Measurements from ENCODE around the gene GJC2. TPM values are rescaled to one million over a fixed set of nuclear protein-coding genes. Genes with fewer than 3 reads are reported as not detected.

The GJC2 gene
- total RNA-seq, 3 donors from 2014 or later, result 0.49 to 0.79 (median 0.53) TPM

DNA sequence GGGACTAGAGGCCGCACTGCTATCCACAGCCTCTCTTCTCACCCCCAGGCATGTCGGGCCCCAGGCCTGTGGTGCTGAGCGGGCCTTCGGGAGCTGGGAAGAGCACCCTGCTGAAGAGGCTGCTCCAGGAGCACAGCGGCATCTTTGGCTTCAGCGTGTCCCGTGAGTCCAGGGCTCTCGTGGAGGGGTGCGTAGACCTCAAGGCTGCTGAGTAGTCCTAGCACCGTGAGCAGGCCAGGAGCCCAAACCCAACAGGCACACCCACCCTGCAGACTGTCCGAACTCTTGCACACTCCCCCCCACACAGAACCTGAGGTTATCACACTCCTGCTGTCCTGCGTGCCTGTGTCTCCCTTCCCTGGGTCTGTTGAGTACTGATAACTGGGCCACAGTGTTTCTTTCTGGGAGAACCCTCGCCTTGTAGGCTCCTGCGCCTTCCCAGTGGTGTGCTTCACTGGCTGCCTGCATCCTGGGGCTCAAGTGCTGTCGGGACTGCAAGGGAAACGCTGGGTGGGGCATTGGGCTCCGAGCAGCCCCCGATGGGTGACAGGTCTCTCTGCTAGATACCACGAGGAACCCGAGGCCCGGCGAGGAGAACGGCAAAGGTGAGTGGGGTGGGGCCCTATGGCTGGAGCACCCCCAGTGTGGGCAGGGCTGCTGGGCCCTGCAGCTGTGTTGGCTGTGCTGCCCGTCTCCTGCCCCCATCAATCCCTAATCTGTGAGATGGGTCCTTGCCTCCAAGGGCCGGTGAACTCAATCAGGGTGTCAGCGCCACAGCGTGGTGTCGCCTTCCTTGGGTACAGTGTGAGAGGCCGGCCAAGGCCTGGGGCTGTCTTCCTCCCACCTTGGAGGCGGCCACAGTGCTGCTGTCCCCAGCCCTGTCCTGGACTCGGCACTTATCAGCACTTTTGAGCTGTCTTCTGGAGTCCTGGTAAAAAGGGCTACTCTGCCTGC lies 4.0 kb upstream of the GJC2 start:
- H3K27me3 Mint-ChIP-seq (ENCODE audit: low read depth), result no peaks in the 10 kb centered on the region
- DNase-seq (no peak), ATAC-seq (no peak)
- H3K9me3 Mint-ChIP-seq, result no peaks in the 10 kb centered on the region
- H3K4me1 Mint-ChIP-seq (ENCODE audit: low read depth), result peaks cover 36% of the 10 kb centered on the region
- H3K4me3 Mint-ChIP-seq, result no peak overlapping the region
- H3K36me3 Mint-ChIP-seq (ENCODE audit: insufficient read depth), result no peaks in the 10 kb centered on the region

DNA sequence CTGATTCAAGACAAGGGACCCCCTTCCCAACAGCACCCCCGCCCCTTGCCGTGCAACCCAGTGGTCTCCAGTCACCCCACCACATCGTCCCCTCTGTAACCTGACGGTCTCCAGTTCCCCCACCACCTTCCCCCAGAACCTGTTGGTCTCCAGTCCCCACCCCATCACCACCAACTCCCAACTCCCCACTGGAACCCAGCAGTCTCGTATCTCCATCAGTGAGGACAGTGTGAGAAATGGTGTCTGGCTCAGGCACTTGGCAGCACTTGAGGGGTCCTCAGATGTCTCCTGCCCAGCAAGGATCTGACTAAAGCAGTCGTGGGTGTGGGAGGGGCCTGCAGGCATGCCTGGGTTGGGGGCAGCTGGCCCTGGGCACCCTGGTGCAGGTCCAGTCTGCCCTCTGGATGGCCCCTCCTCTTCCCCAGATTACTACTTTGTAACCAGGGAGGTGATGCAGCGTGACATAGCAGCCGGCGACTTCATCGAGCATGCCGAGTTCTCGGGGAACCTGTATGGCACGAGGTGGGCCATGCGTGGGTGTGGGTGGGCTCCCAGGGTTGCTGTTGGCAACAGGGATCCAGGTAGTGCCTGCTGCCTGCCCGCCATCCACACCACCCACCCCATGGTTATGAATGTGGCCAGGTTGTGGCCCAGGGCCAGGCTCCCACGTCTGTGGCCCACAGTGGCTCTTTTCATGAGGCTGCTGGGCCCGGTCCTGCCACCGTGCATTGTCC lies 3.1 kb upstream of the GJC2 start:
- ATAC-seq, result no peak
- Mint-ChIP-seq H3K4me3 (no peak overlapping the region), H3K27me3 (ENCODE audit: low read depth) (no peaks in the 10 kb centered on the region), H3K4me1 (ENCODE audit: low read depth) (peaks cover 30% of the 10 kb centered on the region), H3K9me3 (no peaks in the 10 kb centered on the region), H3K36me3 (ENCODE audit: insufficient read depth) (no peaks in the 10 kb centered on the region)
- DNase-seq, result no peak

DNA sequence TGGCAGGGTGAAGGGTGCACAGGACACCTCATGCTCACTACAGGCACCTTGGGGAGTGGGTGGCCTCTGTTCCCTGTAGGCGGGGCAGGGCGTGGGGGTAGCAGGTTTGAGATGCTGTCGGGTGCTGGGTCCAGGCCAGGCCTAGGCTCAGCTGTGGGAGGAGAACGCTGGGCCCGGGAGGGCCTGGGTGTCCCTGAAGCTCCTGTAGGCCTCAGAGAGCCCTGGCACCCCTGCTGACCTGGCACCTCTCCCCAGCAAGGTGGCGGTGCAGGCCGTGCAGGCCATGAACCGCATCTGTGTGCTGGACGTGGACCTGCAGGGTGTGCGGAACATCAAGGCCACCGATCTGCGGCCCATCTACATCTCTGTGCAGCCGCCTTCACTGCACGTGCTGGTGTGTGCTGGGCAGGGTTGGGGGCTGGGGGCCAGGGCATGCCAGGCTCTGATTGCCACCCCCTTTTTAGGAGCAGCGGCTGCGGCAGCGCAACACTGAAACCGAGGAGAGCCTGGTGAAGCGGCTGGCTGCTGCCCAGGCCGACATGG lies 2.5 kb upstream of the GJC2 start:
- no peak overlapping the region for H3K4me3 Mint-ChIP-seq
- no peak for DNase-seq
- no peaks in the 10 kb centered on the region for H3K36me3 Mint-ChIP-seq (ENCODE audit: insufficient read depth)
- no peak for ATAC-seq
- H3K4me1 Mint-ChIP-seq (ENCODE audit: low read depth), result peaks cover 23% of the 10 kb centered on the region
- no peaks in the 10 kb centered on the region for H3K27me3 Mint-ChIP-seq (ENCODE audit: low read depth)
- no peaks in the 10 kb centered on the region for H3K9me3 Mint-ChIP-seq

DNA sequence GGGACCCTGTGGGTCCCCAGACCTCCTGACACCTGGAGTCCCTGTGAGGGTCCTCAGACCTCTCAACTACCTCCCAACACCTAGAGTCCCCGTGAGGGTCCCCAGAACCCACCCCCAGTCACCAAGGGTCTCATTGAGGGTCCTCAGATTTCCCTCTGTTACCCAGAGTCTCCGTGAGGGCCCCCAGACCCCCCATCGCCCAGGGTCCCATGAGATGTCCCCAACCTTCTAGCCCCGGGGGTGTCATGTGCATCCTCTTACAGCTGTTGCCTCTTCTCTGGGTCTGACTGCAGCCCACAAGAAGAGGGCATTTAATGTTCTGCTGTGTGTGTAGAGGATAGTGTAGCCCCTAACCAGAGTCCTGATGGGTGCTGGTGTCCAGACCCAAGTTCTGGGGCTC lies 2.0 kb upstream of the GJC2 start:
- no peaks in the 10 kb centered on the region for H3K27me3 Mint-ChIP-seq (ENCODE audit: low read depth)
- no peak overlapping the region for H3K4me3 Mint-ChIP-seq
- peaks cover 18% of the 10 kb centered on the region for H3K4me1 Mint-ChIP-seq (ENCODE audit: low read depth)
- ATAC-seq (no peak), DNase-seq (no peak)
- no peaks in the 10 kb centered on the region for H3K9me3 Mint-ChIP-seq
- H3K36me3 Mint-ChIP-seq (ENCODE audit: insufficient read depth), result no peaks in the 10 kb centered on the region

DNA sequence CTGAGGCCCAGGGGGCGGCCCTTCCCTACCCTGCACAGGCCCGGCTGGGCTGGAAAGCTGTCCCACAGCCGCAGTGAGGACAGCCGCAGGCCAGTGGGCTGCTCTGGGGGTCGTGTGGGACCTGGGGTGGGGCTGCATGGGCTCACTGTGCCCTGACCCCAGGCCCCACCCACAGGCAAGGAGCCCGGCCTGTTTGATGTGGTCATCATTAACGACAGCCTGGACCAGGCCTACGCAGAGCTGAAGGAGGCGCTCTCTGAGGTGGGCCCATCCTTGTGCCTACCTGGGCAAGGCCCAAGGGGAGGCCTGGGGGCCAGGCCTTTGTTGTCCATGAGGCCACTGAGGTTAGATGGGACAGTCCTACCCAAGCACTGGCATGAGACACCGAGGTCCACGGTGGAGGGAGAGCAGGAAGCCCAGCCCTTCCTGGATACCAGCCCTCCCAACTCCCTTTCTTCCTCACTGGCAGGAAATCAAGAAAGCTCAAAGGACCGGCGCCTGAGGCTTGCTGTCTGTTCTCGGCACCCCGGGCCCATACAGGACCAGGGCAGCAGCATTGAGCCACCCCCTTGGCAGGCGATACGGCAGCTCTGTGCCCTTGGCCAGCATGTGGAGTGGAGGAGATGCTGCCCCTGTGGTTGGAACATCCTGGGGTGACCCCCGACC lies 1.4 kb upstream of the GJC2 start:
- Mint-ChIP-seq H3K4me3 (no peak overlapping the region), H3K9me3 (no peaks in the 10 kb centered on the region), H3K4me1 (ENCODE audit: low read depth) (peaks cover 12% of the 10 kb centered on the region), H3K36me3 (ENCODE audit: insufficient read depth) (no peaks in the 10 kb centered on the region), H3K27me3 (ENCODE audit: low read depth) (no peaks in the 10 kb centered on the region)
- no peak for ATAC-seq
- no peak for DNase-seq

DNA sequence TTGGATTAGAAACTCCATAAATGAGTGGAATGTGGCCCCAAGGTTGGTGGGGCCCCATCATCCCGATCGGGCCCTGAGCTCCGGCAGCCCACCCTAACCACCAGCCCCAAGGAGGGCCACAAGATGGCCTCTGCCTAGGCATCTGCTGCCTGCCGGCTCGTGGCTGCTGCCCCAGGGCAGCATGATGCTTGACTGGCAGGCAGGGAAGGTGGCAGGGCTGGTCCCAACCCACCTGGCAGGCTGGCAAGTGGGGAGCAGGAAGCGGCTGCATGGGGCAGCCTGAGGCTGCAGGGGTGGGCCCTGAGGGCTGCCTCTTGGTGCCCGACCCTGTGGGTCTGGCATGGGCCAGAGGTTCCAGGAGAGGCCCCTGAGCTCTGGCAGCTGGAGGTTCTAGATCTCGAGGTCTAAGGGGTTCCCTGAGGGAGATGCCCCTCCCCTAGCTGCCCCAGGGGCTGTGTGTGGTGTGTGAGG lies 760 bp upstream of the GJC2 start:
- DNase-seq (no peak), ATAC-seq (no peak)
- Mint-ChIP-seq H3K36me3 (ENCODE audit: insufficient read depth) (no peaks in the 10 kb centered on the region), H3K4me3 (no peak overlapping the region), H3K4me1 (ENCODE audit: low read depth) (peaks cover 6% of the 10 kb centered on the region), H3K9me3 (no peaks in the 10 kb centered on the region), H3K27me3 (ENCODE audit: low read depth) (no peaks in the 10 kb centered on the region)

DNA sequence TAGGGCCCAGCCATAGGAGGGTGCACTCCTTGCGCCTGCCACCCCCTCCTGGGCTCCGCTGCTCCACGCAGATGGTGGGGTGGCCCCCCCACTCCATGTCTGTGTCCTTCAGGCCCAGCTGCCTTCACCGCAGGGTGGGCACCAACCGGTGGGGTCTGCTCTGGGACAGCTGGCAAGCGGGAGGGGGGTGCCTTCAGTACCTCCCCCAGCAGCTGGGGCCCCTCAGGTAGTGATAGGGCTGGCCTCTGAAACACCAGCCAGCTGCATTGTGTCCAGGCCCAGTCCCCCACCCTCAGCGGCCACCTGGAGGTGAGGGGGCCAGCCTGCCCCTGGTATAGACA lies 360 bp downstream of the GJC2 start:
- no peak overlapping the region for H3K4me3 Mint-ChIP-seq
- peaks cover 6% of the 10 kb centered on the region for H3K4me1 Mint-ChIP-seq (ENCODE audit: low read depth)
- no peak for ATAC-seq
- H3K9me3 Mint-ChIP-seq, result no peaks in the 10 kb centered on the region
- no peak for DNase-seq
- H3K36me3 Mint-ChIP-seq (ENCODE audit: insufficient read depth), result no peaks in the 10 kb centered on the region
- H3K27me3 Mint-ChIP-seq (ENCODE audit: low read depth), result no peaks in the 10 kb centered on the region

DNA sequence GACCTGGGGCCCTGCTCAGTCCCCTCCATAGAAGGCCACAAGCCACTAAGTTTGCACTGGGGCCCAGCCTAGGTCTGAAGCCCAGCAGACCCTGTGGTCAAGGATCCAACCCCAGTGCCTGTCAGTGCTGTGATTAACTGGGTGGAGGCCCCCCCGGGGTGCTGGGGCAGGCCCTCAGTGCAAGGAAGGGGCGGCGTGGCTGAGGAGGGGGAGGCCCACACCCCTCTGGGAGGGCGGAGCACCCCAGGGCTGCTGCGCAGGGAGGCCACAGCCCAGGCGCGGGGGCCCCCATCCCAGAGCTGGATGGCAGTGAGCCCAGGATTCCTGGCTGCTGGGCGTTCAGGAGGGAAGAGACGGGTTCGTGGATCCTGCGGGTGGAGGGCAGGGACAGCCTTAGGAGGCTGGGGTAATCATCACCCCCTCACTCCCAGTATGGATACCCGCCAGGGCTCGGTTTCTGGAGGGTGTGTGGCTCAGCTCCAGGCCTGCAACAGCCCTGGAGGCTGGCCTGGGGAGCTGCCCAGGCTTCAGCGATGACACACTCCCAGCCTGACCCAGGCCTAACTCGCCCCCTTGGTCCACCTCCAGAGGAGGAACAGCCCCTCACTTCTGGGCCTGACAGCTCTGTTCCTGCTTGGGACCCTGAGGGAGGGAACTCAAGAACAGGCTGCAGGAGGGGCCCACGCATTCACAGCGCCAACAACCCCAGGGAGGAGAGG lies 890 bp downstream of the GJC2 start:
- Mint-ChIP-seq H3K4me3 (no peak overlapping the region), H3K4me1 (ENCODE audit: low read depth) (peaks cover 7% of the 10 kb centered on the region)

DNA sequence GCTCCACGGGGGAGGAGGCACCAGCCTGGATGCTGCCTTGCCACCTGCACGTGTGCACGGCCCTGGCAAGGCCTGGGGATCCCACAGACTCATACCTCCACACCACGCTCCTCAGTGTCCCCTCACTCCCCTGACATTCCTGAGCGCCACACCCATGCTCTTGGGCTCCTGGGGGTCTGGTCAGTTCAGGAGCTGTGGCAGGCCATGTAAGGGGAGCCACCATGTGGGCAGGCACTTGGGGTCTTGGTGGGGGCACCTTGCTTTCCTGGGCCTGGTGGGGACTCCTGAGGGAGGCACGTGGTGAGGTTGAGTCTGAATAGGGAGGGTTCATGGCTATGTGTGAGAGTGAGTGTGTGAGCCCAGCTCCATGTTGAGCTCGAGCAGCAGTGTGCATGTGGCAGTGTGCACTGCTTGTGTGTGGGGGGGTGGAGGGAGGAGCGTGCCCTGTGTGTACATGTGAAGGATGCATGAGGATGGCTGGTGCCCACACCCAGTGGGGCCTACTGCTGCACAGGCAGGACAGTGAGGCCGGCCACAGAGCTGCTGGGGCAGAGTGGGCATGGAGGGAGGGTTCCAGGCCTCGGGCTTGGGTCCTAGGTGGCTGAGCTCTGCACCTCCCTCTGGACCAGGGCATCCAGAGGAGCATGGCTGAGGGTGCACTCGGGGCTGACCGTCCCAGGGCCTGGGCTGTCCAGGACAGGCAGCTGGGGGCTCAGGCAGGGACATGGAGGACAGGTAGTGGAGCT lies 1.6 kb downstream of the GJC2 start:
- Mint-ChIP-seq H3K4me3 (no peak overlapping the region), H3K4me1 (ENCODE audit: low read depth) (peaks cover 7% of the 10 kb centered on the region)
- no peak for DNase-seq

More for the DNA sequence above, 890 bp downstream of the GJC2 start:
- Mint-ChIP-seq H3K9me3 (no peaks in the 10 kb centered on the region), H3K36me3 (ENCODE audit: insufficient read depth) (no peaks in the 10 kb centered on the region), H3K27me3 (ENCODE audit: low read depth) (no peaks in the 10 kb centered on the region)
- DNase-seq (no peak), ATAC-seq (no peak)

DNA sequence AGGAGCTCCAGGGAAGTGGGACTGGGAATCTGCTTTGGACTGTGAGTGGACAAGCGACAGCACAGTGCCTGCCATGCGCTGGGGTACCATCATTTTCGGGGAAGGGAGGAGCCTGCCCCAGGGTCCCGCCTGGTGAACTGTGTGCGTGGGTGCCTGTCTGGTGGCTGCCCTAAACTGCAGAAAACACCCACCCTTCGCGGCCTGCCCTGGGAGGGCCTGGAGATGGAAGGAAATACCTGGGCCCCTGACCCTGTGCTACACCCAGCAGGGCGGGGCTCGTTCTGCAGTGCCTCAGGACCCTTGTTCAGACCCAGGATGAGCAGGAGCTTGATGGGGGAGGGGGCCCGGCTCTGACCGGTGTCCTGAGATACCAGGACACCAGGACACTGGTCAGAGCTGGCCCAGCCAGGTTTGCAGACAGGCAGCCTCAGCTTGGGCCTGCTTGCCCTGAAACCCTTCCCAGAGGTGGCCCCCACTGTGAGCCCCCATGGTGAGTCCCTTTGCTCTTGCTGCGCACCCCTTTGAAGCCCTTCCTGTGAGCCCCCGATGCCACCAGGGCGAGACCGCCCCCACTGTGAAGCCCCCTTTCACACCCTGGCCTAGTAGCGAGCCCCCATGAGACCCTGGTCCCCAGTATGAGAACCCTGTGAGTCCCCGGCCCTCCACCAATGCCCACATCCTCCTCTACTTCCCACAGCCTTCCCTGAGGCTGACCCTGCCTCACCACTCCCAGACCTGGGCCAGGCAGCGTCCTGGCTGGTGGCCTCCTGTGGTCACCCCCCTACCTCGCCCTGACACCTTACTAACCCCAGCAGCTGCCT lies 2.6 kb downstream of the GJC2 start:
- peaks cover 10% of the 10 kb centered on the region for H3K4me1 Mint-ChIP-seq (ENCODE audit: low read depth)
- DNase-seq (no peak), ATAC-seq (no peak)
- no peaks in the 10 kb centered on the region for H3K9me3 Mint-ChIP-seq
- H3K4me3 Mint-ChIP-seq, result no peak overlapping the region
- no peaks in the 10 kb centered on the region for H3K27me3 Mint-ChIP-seq (ENCODE audit: low read depth)
- H3K36me3 Mint-ChIP-seq (ENCODE audit: insufficient read depth), result no peaks in the 10 kb centered on the region

More for the DNA sequence above, 1.6 kb downstream of the GJC2 start:
- H3K9me3 Mint-ChIP-seq, result no peaks in the 10 kb centered on the region
- no peak for ATAC-seq
- H3K36me3 Mint-ChIP-seq (ENCODE audit: insufficient read depth), result no peaks in the 10 kb centered on the region
- H3K27me3 Mint-ChIP-seq (ENCODE audit: low read depth), result no peaks in the 10 kb centered on the region

DNA sequence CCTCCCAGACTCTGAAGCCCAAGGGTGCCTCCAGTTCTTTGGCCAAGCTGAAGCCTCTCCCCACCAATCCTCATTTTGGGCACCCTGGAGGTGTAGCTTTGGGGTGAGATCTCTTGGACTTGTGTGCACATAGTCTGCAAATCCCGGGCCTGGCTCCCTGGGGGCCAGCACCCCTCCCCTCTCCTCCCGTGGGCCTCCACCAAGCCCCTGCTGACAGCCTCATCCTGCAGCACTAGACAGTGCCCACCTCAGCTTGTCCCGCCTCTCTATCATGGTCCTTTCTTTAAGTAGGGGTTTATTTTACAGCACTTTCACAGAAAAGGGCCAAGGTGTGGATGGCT lies 3.2 kb downstream of the GJC2 start:
- H3K27me3 Mint-ChIP-seq (ENCODE audit: low read depth), result no peaks in the 10 kb centered on the region
- ATAC-seq, result no peak
- H3K4me1 Mint-ChIP-seq (ENCODE audit: low read depth), result peaks cover 11% of the 10 kb centered on the region
- H3K36me3 Mint-ChIP-seq (ENCODE audit: insufficient read depth), result no peaks in the 10 kb centered on the region
- no peak for DNase-seq
- H3K4me3 Mint-ChIP-seq, result no peak overlapping the region
- H3K9me3 Mint-ChIP-seq, result no peaks in the 10 kb centered on the region

DNA sequence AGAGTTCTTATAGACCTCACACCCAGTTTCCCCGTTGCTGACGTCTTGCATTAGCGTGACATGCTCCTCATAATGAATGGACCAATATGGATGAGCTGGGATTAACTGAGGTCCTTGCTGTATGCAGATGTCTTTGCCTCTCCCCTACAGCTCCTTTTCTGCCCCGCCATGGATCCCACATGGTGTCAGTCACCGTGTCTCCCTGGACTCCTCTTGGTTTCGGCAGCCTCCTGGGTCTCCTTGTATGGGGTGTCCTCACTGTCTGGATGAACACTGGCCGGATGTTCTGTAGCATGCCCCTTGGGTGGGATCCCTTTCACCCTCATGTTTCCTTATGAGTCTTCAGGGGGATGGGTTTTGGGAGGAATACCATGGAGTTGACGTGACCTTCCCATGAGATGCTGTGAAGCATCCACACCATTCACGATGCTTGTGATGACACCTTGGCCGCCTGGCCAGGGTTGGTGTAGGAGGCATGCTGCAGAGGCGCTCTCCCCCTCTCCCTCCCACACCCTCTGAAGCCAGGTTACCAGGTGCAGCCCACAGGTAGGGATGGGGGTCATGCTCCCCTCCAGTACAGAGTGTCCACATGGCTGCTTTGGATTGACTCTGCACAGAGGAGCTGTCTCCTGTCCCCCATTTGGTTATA lies 4.4 kb downstream of the GJC2 start:
- H3K9me3 Mint-ChIP-seq, result no peaks in the 10 kb centered on the region
- no peaks in the 10 kb centered on the region for H3K36me3 Mint-ChIP-seq (ENCODE audit: insufficient read depth)
- H3K4me3 Mint-ChIP-seq, result no peak overlapping the region
- no peaks in the 10 kb centered on the region for H3K27me3 Mint-ChIP-seq (ENCODE audit: low read depth)
- peaks cover 11% of the 10 kb centered on the region for H3K4me1 Mint-ChIP-seq (ENCODE audit: low read depth)
- ATAC-seq (no peak), DNase-seq (no peak)

Measured in activated T-cell treated with anti-CD3 and anti-CD28 coated beads, Interleukin-2, amount 50 U/mL, for 4 hours (primary cell).